Measurements from ENCODE around the gene SLC16A13. TPM values are rescaled to one million over a fixed set of nuclear protein-coding genes. Genes with fewer than 3 reads are reported as not detected.

Gene SLC16A13
- total and polyA plus RNA-seq, 2 of the 8 experiments (the other 6 are each of a cell fraction or from before 2014, with no cell fraction given) = 5.4 to 5.8 TPM

- Histone ChIP-seq H2BK12ac (ENCODE audit: low read depth, low read length) (no peak overlapping the region), H3K36me3 (ENCODE audit: control insufficient read depth in 2 of 4, insufficient read depth in 4 of 4, low read length in 3 of 4) (peaks cover 0 to 4% (median 2%) of the 10 kb centered on the region in 4 experiments; a peak in 3 of 8 replicates), H3K79me1 (ENCODE audit: low read depth, low read length) (no peaks in the 10 kb centered on the region), H3K4ac (replicated peaks; ENCODE audit: insufficient read length, low read depth, low read length) (no peak overlapping the region), H3K9ac (replicated peaks in 1 of 4; ENCODE audit: extremely low read depth in 1 of 4, low read depth in 3 of 4, low read length in 3 of 4) (no peak overlapping the region), H2BK120ac (replicated peaks; ENCODE audit: low read depth, low read length) (no peak overlapping the region), H2BK15ac (ENCODE audit: low read length) (0 out of 2 replicates have a peak overlapping the region, but pooled peaks have one; percentile 29), H4K91ac (replicated peaks; ENCODE audit: insufficient read length, low read length) (no peak overlapping the region), H4K8ac (ENCODE audit: extremely low read depth, insufficient read depth, low read length) (no peak overlapping the region; the same call in 1 of the 2 replicates), H3K4me2 (ENCODE audit: insufficient read depth in 1 of 2, low read depth in 2 of 2, low read length in 2 of 2) (no peak overlapping the region), H3K23ac (ENCODE audit: insufficient read length) (no peak overlapping the region), H3K14ac (ENCODE audit: insufficient read length) (no peak overlapping the region), H2AK5ac (ENCODE audit: low read depth, low read length) (no peak overlapping the region), H4K5ac (ENCODE audit: insufficient read length, low read depth, low read length) (no peak overlapping the region), H2BK5ac (ENCODE audit: low read depth, low read length) (no peak overlapping the region), H4K20me1 (replicated peaks in 1 of 2; ENCODE audit: control insufficient read depth in 1 of 2, insufficient read depth in 2 of 2, low read length in 2 of 2) (no peaks in the 10 kb centered on the region), H3K27ac (ENCODE audit: low read depth, low read length) (no peak overlapping the region), H3K18ac (ENCODE audit: extremely low read depth, low read length) (no peak overlapping the region), H2AFZ (ENCODE audit: low read length) (no peak overlapping the region), H3K23me2 (ENCODE audit: low read depth, low read length) (peaks cover 16% of the 10 kb centered on the region), H3K4me1 (replicated peaks in 1 of 4; ENCODE audit: control insufficient read depth in 3 of 4, insufficient read depth in 4 of 4, low read length in 3 of 4) (peaks cover 0 to 30% (median 16%) of the 10 kb centered on the region in 4 experiments; a peak in 6 of 7 replicates), H3K4me3 (ENCODE audit: extremely low read depth in 1 of 4, insufficient read depth in 2 of 4, low read depth in 3 of 4, low read length in 4 of 4) (no peak overlapping the region), H3K27me3 (replicated peaks in 1 of 4; ENCODE audit: control insufficient read depth in 3 of 4, extremely low read depth in 1 of 4, insufficient read depth in 3 of 4, low read length in 3 of 4) (peaks cover 0 to 12% (median 10%) of the 10 kb centered on the region in 4 experiments; a peak in 6 of 7 replicates), H3K9me3 (ENCODE audit: insufficient read depth in 2 of 2, low read depth in 1 of 2, low read length in 1 of 2) (no peaks in the 10 kb centered on the region), H2BK20ac (ENCODE audit: low read length) (no peak overlapping the region), H3K79me2 (ENCODE audit: control insufficient read depth in 1 of 2, insufficient read depth in 2 of 2, low read length in 2 of 2) (peaks cover 0 to 11% of the 10 kb centered on the region in 2 experiments; a peak in 2 of 4 replicates), H3K56ac (replicated peaks; ENCODE audit: insufficient read length, low read depth, low read length) (no peak overlapping the region)
- DNase-seq (ENCODE audit: low read depth in 1 of 2, low spot score in 2 of 2) (no peak), FAIRE-seq (no peak)
- CTCF ChIA-PET (ENCODE audit: partially characterized antibody) = interaction anchor here (0.6 to 1.3 kb wide), 2 partner anchors 107 to 1102 kb away, joined by 3 to 7 read pairs; no protein-coding TSS in a partner anchor
- POLR2A ChIA-PET (ENCODE audit: partially characterized antibody) = no interaction called here
- 86% methylated on average over 11 of the region's 12 CpGs; no CpG with 5 or more reads in 1 of the 2 experiments for WGBS, 2 experiments (ENCODE audit: extremely low coverage in 1 of 2, insufficient coverage in 1 of 2, insufficient read length in 1 of 2, insufficient replicate concordance in 2 of 2, low coverage in 1 of 2, low lambda C conversion rate in 2 of 2, missing lambda C conversion rate in 1 of 2)
- TF ChIP-seq HDAC6 (IDR thresholded peaks at IDR 0.05; ENCODE audit: low read depth, low read length) (no peak), SP4 (IDR thresholded peaks at IDR 0.05; ENCODE audit: low read length) (no peak), EZH2 (IDR thresholded peaks at IDR 0.05; ENCODE audit: low read depth, low read length, severe bottlenecking) (no peak), GABPA (IDR thresholded peaks at IDR 0.05; ENCODE audit: borderline replicate concordance, insufficient read depth, low read length) (no peak), TEAD4 (IDR thresholded peaks at IDR 0.05; ENCODE audit: low read depth, low read length) (no peak), USF2 (IDR thresholded peaks at IDR 0.05; ENCODE audit: low read length) (no peak), ATF3 (IDR thresholded peaks at IDR 0.05; ENCODE audit: insufficient read depth, low read depth, low read length) (no peak), CHD2 (IDR thresholded peaks at IDR 0.05; ENCODE audit: low read length) (no peak), JUND (IDR thresholded peaks at IDR 0.05; ENCODE audit: low read length) (no peak), RXRA (IDR thresholded peaks at IDR 0.05; ENCODE audit: insufficient read depth, low read depth, low read length) (no peak), RFX5 (IDR thresholded peaks at IDR 0.05; ENCODE audit: borderline replicate concordance, low read depth, low read length) (no peak)
These were observed 18.0 kb upstream of the SLC16A13 start for GRCh38 chr17:7017827-7018200.

Measured in H1 (cell line).